Activated CD8-positive, alpha-beta memory T cell treated with anti-CD3 and anti-CD28 coated beads, Interleukin-2, amount 10 ng/mL, durations not matched to agents 7 days and 5 days (primary cell): ENCODE measurements around the gene CTCF. TPM values are rescaled to one million over a fixed set of nuclear protein-coding genes. Genes with fewer than 3 reads are reported as not detected.
"Not testable (repeated sequence)": the region's sequence is repeated elsewhere in the genome, so short reads cannot be mapped to it uniquely, and the experiment has no call there.

ENCODE experiments used
- ATAC-seq: fragments of 150-1000 bp; cut with Tn5 transposase; one replicate; pipeline ENCODE4 v1.10.0; 2021; ENCODE audit warnings: moderate library complexity
- CTCF ChIA-PET: fragments of 350-600 bp; sonication (Branson Sonifier 250); formaldehyde crosslinking; loops from one replicate; lab custom pipeline; 2021; ENCODE audit warnings: antibody characterized with exemption; lab: Charles Lee
- DNase-seq: peaks from one replicate; pipeline ENCODE4 v3.0.0-alpha.2; 2020
- H3K27ac Mint-ChIP-seq: one replicate; pipeline ENCODE4 v1.8.0; 2021; ENCODE audit warnings: mild to moderate bottlenecking, mixed read lengths
- H3K27me3 Mint-ChIP-seq: one replicate; pipeline ENCODE4 v1.8.0; 2021; ENCODE audit warnings: mixed read lengths
- H3K36me3 Mint-ChIP-seq: one replicate; pipeline ENCODE4 v1.8.0; 2021; ENCODE audit warnings: mild to moderate bottlenecking, mixed read lengths
- H3K4me1 Mint-ChIP-seq: one replicate; pipeline ENCODE4 v1.8.0; 2021; ENCODE audit warnings: mixed read lengths
- H3K4me3 Mint-ChIP-seq: one replicate; pipeline ENCODE4 v1.8.0; 2021; ENCODE audit warnings: mild to moderate bottlenecking, moderate library complexity, mixed read lengths
- H3K9me3 Mint-ChIP-seq: one replicate; pipeline ENCODE4 v1.8.0; 2022; ENCODE audit warnings: low read depth, mixed read lengths
- total RNA-seq, 2 experiments: library from RNA; stranded (reverse); gene quantifications; one replicate each; pipeline ENCODE4 v1.2.3, GENCODE V29; 2021

CTCF gene
- total RNA-seq, 2 experiments from 2014 or later, result 74.0 to 81.8 TPM

GRCh38 chr16:67528222-67528869, 34.0 kb upstream of the CTCF start, which contains the start of gene RIPOR1:
Gene RIPOR1, plus strand, starts transcription at chr16:67528829. Its CDS starts 9,618 bp downstream, at chr16:67538447.
- DNase-seq, result no peak
- Mint-ChIP-seq H3K36me3 (no peaks in the 10 kb centered on the region), H3K9me3 (no peaks in the 10 kb centered on the region), H3K4me1 (peaks cover 18% of the 10 kb centered on the region), H3K4me3 (peak within 1 kb of the TSS; percentile 42), H3K27me3 (peaks cover 51% of the 10 kb centered on the region), H3K27ac (no peak within 1 kb of the TSS)
- CTCF ChIA-PET, result interaction anchor here (0.6 to 20.7 kb wide), 10 partner anchors 10 to 189 kb away, joined by 3 to 732 read pairs (median 4); partner anchors contain the start of genes AGRP, ATP6V0D1 and CARMIL2
- peak; percentile 74 for ATAC-seq

- ATAC-seq (peak; percentile 69), DNase-seq (no peak)
- Mint-ChIP-seq H3K9me3 (no peaks in the 10 kb centered on the region), H3K4me3 (peak overlapping the region; percentile 42), H3K27ac (no peak overlapping the region), H3K36me3 (no peaks in the 10 kb centered on the region), H3K27me3 (peaks cover 51% of the 10 kb centered on the region), H3K4me1 (peaks cover 18% of the 10 kb centered on the region)
- CTCF ChIA-PET, result interaction anchor here (0.6 to 20.7 kb wide), 12 partner anchors 10 to 477 kb away, joined by 3 to 732 read pairs (median 4); partner anchors contain the start of genes AGRP, ATP6V0D1 and CARMIL2
These were observed 33.3 kb upstream of the CTCF start for GRCh38 chr16:67528870-67529581.

- CTCF ChIA-PET, result interaction anchor here (0.6 to 20.7 kb wide), 8 partner anchors 11 to 130 kb away, joined by 3 to 732 read pairs (median 10); partner anchors contain the start of genes AGRP, ATP6V0D1 and CARMIL2
- no peaks in the 10 kb centered on the region for H3K36me3 Mint-ChIP-seq
- ATAC-seq (no peak), DNase-seq (no peak)
- H3K27ac Mint-ChIP-seq, result no peak overlapping the region
- H3K9me3 Mint-ChIP-seq, result no peaks in the 10 kb centered on the region
- H3K4me3 Mint-ChIP-seq, result peak overlapping the region; percentile 42
- H3K4me1 Mint-ChIP-seq, result peaks cover 18% of the 10 kb centered on the region
- H3K27me3 Mint-ChIP-seq, result peaks cover 53% of the 10 kb centered on the region
These were observed 32.7 kb upstream of the CTCF start for GRCh38 chr16:67529582-67530012.

GRCh38 chr16:67530013-67530939, 32.0 kb upstream of the CTCF start:
- CTCF ChIA-PET, result interaction anchor here (1.5 to 20.7 kb wide), 5 partner anchors 11 to 115 kb away, joined by 4 to 732 read pairs (median 17); partner anchors contain the start of genes AGRP, ATP6V0D1 and CARMIL2
- Mint-ChIP-seq H3K4me1 (peaks cover 18% of the 10 kb centered on the region), H3K27me3 (peaks cover 56% of the 10 kb centered on the region), H3K4me3 (peak overlapping the region; percentile 42), H3K27ac (no peak overlapping the region), H3K9me3 (no peaks in the 10 kb centered on the region), H3K36me3 (no peaks in the 10 kb centered on the region)
- no peak for ATAC-seq
- DNase-seq, result no peak

- Mint-ChIP-seq H3K4me1 (peaks cover 18% of the 10 kb centered on the region), H3K36me3 (no peaks in the 10 kb centered on the region), H3K4me3 (peak overlapping the region; percentile 3), H3K9me3 (no peaks in the 10 kb centered on the region), H3K27me3 (peaks cover 62% of the 10 kb centered on the region), H3K27ac (no peak overlapping the region)
- no peak for DNase-seq
- ATAC-seq, result no peak
- CTCF ChIA-PET, result interaction anchor here (3.9 to 20.7 kb wide), 4 partner anchors 12 to 114 kb away, joined by 16 to 732 read pairs (median 134); partner anchors contain the start of genes AGRP, ATP6V0D1 and CARMIL2
These were observed 31.1 kb upstream of the CTCF start for GRCh38 chr16:67531247-67531646.

GRCh38 chr16:67533024-67533560, 29.2 kb upstream of the CTCF start:
- Mint-ChIP-seq H3K27me3 (peaks cover 55% of the 10 kb centered on the region), H3K36me3 (no peaks in the 10 kb centered on the region), H3K27ac (no peak overlapping the region), H3K4me1 (peaks cover 27% of the 10 kb centered on the region), H3K4me3 (no peak overlapping the region), H3K9me3 (no peaks in the 10 kb centered on the region)
- no peak for DNase-seq
- CTCF ChIA-PET, result interaction anchor here (1.0 to 15.1 kb wide), 8 partner anchors 8 to 130 kb away, joined by 3 to 252 read pairs (median 4); partner anchors contain the start of genes ACD and CTCF
- no peak for ATAC-seq

GRCh38 chr16:67533987-67534386, 28.3 kb upstream of the CTCF start:
- ATAC-seq, DNase-seq, H3K36me3 Mint-ChIP-seq, H3K4me3 Mint-ChIP-seq, H3K27ac Mint-ChIP-seq, H3K9me3 Mint-ChIP-seq: not testable (repeated sequence)
- H3K27me3 Mint-ChIP-seq, result peaks cover 55% of the 10 kb centered on the region
- CTCF ChIA-PET, result interaction anchor here (1.9 to 15.1 kb wide), 3 partner anchors 10 to 15 kb away, joined by 5 to 252 read pairs (median 12); no protein-coding TSS in a partner anchor
- peaks cover 30% of the 10 kb centered on the region for H3K4me1 Mint-ChIP-seq

GRCh38 chr16:67534431-67534830, 27.9 kb upstream of the CTCF start:
- Mint-ChIP-seq H3K4me3 (no peak overlapping the region), H3K9me3 (no peaks in the 10 kb centered on the region)
- no peak for ATAC-seq

GRCh38 chr16:67535201-67535600, 27.1 kb upstream of the CTCF start:
- Mint-ChIP-seq H3K9me3 (no peaks in the 10 kb centered on the region), H3K4me1 (peaks cover 29% of the 10 kb centered on the region), H3K27ac (no peak overlapping the region), H3K36me3 (no peaks in the 10 kb centered on the region), H3K4me3 (no peak overlapping the region), H3K27me3 (peaks cover 48% of the 10 kb centered on the region)
- ATAC-seq, result no peak
- no peak for DNase-seq
- CTCF ChIA-PET, result interaction anchor here (0.7 to 15.1 kb wide), 8 partner anchors 12 to 397 kb away, joined by 3 to 252 read pairs (median 4); partner anchors contain the start of genes ATP6V0D1, CARMIL2 and CTRL

More at GRCh38 chr16:67534431-67534830, 27.9 kb upstream of the CTCF start:
- peaks cover 34% of the 10 kb centered on the region for H3K4me1 Mint-ChIP-seq
- peaks cover 53% of the 10 kb centered on the region for H3K27me3 Mint-ChIP-seq
- no peak for DNase-seq
- no peaks in the 10 kb centered on the region for H3K36me3 Mint-ChIP-seq
- CTCF ChIA-PET, result interaction anchor here (0.7 to 15.1 kb wide), 7 partner anchors 10 to 397 kb away, joined by 3 to 252 read pairs (median 3); partner anchors contain the start of gene CTRL
- no peak overlapping the region for H3K27ac Mint-ChIP-seq

GRCh38 chr16:67537270-67537635, 25.1 kb upstream of the CTCF start:
- peaks cover 2% of the 10 kb centered on the region for H3K36me3 Mint-ChIP-seq

GRCh38 chr16:67537636-67538591, 24.4 kb upstream of the CTCF start:
- DNase-seq (peak; percentile 73), ATAC-seq (peak; percentile 57)
- peaks cover 25% of the 10 kb centered on the region for H3K4me1 Mint-ChIP-seq
- H3K27ac Mint-ChIP-seq, result no peak overlapping the region
- peak overlapping the region; percentile 76 for H3K4me3 Mint-ChIP-seq
- CTCF ChIA-PET, result interaction anchor here (0.5 to 15.1 kb wide), 9 partner anchors 9 to 146 kb away, joined by 3 to 252 read pairs (median 12); partner anchors contain the start of genes C16orf86, CARMIL2, CTCF and ENKD1
- H3K9me3 Mint-ChIP-seq, result no peaks in the 10 kb centered on the region
- H3K27me3 Mint-ChIP-seq, result peaks cover 29% of the 10 kb centered on the region
- H3K36me3 Mint-ChIP-seq, result peaks cover 4% of the 10 kb centered on the region

More at GRCh38 chr16:67537270-67537635, 25.1 kb upstream of the CTCF start:
- CTCF ChIA-PET, result interaction anchor here (1.1 to 15.1 kb wide), 9 partner anchors 10 to 130 kb away, joined by 3 to 252 read pairs (median 12); partner anchors contain the start of genes ATP6V0D1, C16orf86, CARMIL2 and CTCF
- no peaks in the 10 kb centered on the region for H3K9me3 Mint-ChIP-seq
- peaks cover 34% of the 10 kb centered on the region for H3K27me3 Mint-ChIP-seq
- peak overlapping the region; percentile 76 for H3K4me3 Mint-ChIP-seq
- peaks cover 19% of the 10 kb centered on the region for H3K4me1 Mint-ChIP-seq
- DNase-seq (peak; percentile 59), ATAC-seq (peak; percentile 52)
- peak overlapping the region; percentile 42 for H3K27ac Mint-ChIP-seq
